HL-60/S4 (cell line): ENCODE data around the gene TMEM131.
"Not testable (repeated sequence)": the region's sequence is repeated elsewhere in the genome, so short reads cannot be mapped to it uniquely, and the experiment has no call there.

ENCODE experiments used
- in situ Hi-C: fragments of 300-500 bp; cut with MboI; formaldehyde crosslinking; loops from 2 replicates; pipeline ENCODE4 v1.14.3; 2022; ENCODE audit warnings: low sequenced_read_pairs

The TMEM131 gene

GRCh38 chr2:97871096-97871780 lies 124.5 kb downstream of the TMEM131 start:
- in situ Hi-C loops, result no loop called here

- in situ Hi-C loops, result no loop called here
Measured at GRCh38 chr2:97870396-97870843, 125.3 kb downstream of the TMEM131 start.

DNA sequence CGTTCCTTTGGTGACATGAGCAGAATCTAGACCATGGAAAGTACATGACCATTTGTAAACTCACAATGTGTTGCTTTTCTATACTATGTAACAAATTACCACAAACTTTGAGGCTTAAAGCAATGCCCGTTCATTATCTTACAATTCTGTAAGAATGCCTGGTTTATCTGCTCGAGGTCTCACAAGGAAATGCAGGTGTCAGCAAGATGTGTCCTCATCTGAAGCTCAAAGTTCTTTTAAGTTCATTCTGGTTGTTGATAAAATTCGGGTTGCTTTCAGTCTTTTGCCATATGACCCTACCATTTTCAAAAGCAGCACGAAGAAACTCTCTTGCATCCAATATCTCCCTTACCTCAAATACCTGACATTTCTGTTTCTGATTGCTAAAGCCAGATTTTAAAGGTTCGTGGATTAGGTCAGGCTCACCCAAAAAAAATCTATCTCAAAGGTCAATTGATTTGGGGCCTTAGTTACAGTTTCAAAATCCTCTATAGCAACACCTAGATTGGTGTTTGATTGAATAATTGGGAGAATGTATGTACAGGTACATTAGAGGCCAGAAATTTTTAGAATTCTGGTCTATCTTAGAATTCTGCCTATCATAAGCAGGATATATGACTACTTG lies 125.9 kb downstream of the TMEM131 start:
- in situ Hi-C loops, result no loop called here

DNA sequence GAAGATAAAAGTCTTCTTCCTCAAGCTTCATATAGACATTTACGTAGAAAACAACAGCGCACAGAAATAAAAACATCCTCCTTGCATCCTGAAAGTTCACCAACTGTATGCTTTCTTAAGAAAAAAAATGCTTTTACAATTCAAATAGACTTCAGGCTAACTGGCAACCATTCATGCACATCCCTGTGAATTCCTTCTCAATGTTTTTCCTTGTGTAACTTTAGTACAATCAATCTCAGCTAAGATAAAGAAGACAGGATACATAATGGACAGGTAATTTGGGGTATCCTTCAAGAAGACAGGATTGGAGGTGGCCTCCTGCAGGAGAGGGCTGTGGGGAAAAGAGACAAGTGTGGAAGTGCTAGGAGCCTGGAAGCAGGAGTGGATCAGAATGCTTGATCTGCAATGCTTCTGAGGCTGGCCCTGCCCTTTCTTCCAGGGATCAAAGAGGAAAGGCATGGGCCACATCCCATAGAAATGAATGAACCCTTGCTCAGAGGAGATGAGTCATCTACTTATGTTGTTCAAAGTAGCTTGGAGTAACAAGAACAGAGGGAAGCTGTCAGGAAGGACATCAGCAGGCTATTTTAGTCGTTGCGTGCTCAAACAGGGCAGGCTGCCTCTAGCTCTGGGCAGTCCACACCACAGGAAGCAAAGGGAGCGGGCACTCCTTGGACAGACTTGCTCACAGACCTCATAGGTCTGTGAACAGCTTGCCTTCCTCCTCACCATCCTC lies 126.6 kb downstream of the TMEM131 start:
- in situ Hi-C loops, result no loop called here

- in situ Hi-C loops, result no loop called here
Measured at GRCh38 chr2:97863829-97864228, 131.9 kb downstream of the TMEM131 start.

GRCh38 chr2:97861177-97861576 lies 134.6 kb downstream of the TMEM131 start:
- in situ Hi-C loops, result no loop called here

- in situ Hi-C loops, result no loop called here
Measured at GRCh38 chr2:97858442-97858841, 137.3 kb downstream of the TMEM131 start.

DNA sequence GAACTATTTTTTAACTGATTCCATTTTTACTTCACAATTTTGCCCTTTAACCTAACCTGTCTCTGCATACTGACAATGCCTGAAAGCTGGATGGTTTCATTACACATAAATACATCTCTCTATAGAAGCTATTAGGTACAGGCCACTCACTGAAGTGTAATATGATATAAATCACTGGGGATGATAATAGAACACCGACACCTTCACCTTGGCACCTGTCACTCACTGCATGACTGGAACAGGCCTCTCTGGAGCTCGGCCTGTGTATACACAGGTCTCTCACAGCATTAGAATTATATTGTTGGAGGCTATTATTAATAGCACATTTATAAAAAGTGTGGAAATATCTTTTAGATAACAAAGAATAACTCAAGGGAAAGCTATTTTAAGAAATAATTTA lies 138.2 kb downstream of the TMEM131 start:
- in situ Hi-C loops, result no loop called here

DNA sequence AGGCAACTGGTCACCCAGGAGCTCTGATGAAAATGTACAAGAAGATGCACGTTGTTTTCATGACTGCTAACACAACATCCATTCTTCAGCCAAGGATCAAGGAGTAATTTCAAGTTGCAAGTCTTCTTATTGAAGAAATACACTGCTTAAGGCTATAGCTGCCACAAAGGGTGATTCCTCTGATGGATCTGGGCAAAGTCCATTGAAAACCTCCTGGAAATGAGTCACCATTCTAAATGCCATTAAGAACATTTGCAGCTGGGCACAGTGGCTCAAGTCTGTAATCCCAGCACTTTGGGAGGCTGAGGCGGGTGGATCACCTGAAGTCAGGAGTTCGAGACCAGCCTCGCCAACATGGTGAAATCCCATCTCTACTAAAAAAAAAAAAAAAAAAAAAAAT lies 142.7 kb downstream of the TMEM131 start:
- in situ Hi-C loops, result not testable (repeated sequence)

DNA sequence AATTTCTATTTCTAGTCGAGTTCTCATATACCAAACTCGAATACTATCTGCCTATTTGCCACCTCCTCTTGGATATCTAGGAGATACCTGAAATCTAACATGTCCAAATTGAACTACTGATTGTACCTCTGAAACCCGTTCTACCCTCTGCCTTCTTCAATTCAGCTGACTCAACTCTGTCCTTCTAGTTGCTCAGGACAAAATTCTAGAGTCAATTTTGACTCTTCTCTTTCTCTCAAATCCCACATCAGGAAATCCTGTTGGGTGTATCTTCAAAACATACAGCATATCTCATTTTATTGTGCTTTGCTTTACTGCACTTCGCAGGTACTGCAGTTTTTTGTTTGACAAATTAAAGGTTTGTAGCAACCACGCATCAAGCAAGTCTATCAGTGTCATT lies 144.6 kb downstream of the TMEM131 start:
- in situ Hi-C loops, result no loop called here

GRCh38 chr2:97849881-97850528 lies 145.7 kb downstream of the TMEM131 start:
- in situ Hi-C loops, result no loop called here

GRCh38 chr2:97848306-97848705 lies 147.4 kb downstream of the TMEM131 start:
- in situ Hi-C loops, result no loop called here

DNA sequence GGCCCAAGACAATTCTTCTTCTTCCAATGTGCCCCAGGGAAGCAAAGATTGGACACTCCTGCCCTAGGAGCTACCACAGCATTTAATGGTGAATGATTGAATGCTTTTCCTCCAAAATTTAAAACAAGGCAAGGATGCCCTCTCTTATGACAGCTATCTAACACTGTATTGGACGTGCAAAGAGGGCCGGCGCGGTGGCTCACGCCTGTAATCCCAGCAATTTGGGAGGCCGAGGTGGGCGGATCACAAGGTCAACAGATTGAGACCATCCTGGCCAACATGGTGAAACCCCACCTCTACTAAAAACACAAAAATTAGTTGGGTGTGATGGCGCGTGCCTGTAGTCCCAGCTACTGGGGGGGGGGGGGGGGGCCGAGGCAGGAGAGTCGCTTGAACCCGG lies 149.0 kb downstream of the TMEM131 start:
- in situ Hi-C loops, result not testable (repeated sequence)

- in situ Hi-C loops, result no loop called here
Measured at GRCh38 chr2:97845818-97846217, 149.9 kb downstream of the TMEM131 start.

DNA sequence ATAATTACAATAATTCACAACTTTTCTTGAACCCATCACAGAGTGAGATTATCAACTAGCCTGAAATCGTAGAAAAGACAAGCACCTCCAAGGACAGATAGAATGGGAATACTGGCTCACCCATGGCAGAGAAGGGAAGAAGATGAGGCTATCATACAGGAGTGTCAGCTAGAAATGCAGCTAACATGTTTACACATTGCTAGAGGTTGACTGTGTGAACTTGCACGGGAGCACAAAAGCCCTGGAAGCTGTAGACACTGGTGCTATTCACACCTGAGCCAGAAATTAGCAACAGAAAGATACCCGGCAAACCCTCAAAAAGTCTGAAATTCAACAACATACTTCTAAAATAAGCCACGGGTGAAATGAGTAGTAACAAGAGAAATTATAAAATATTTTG lies 150.6 kb downstream of the TMEM131 start:
- in situ Hi-C loops, result no loop called here

DNA sequence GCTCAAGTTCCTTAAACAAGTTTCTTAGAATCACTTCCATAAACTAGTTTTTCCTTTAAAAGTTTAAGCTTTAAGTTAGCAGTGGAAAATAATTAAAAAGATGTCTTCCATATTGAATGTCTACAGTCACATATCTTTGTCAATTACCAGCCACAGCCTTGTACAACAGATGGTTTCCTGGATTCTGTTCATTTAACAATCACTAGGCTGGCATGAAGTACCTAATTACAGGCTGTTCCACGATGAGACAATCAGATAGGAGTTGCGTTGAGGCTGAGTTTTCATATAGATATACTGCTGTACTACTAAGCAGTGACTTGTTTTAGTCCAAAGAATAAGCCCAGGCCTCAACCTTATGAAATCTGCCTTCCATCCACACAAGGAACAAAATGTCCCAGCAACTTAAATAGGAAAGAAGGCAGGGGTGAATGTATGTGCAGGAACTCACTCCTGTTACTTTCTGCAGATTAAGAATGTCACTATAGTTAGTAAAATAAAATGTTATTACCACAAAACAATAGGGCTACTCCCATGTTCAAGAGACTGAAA lies 151.4 kb downstream of the TMEM131 start:
- in situ Hi-C loops, result no loop called here

DNA sequence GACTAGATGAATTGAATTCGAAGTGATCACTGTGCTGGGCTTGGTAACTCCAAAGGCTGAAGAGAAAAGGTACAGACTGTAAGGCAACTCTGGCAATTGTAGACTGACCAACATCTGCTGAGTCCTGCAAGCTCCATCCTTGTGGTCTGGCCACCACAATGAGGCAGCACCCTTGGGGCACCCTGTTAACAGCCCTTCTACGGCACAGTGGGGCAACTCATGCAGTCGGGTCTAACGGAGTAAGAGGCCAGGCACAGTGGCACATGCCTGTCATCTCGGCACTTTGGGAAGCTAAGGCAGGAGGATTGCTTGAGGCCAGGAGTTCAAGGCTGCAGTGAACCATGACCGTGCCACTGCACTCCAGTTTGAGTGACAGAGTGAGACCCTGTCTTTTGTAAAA lies 155.6 kb downstream of the TMEM131 start:
- in situ Hi-C loops, result no loop called here

DNA sequence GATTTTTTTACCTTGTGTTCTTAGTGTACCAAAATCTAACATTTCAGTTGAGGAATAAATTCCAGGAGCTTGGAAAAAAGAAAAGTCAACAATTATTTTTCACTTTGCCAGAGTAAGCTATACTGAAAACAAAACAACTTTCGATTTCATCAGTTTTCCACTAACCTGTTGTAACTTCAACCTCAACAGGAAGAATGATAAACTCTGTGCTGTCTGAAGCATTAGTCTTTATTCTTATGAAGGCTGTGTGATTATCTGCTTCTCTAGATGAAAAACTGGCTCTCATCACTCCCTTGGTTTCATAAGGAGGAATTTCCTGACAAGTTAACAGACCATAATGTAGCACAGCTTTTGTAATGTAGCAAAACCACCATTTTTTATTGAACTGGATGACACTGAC lies 161.1 kb downstream of the TMEM131 start:
- in situ Hi-C loops, result no loop called here

DNA sequence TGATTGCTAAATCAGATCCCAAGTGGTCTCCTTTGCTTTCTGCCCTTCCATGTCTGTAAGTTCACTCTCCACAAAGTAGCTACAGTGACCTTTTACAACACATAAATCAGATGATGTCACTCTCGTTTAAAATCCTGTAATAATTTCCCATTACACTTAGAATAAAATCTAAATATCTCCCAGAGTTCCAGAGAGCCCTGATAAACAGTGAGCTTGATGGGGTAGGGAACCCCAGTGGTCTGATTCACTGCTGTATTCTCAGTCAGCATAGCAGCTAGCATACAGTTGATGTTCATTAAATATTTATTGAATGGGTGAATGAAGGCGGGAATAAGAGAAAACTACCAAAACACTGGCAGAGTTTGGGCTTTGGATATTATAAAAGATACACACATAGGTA lies 164.6 kb downstream of the TMEM131 start:
- in situ Hi-C loops, result no loop called here

- in situ Hi-C loops, result not testable (repeated sequence)
Measured at GRCh38 chr2:97829255-97829654, 166.5 kb downstream of the TMEM131 start.

GRCh38 chr2:97827013-97827412 lies 168.7 kb downstream of the TMEM131 start:
- in situ Hi-C loops, result not testable (repeated sequence)
